GM19438 (cell line): ENCODE data around the gene DYNLT2.

Experiments
- ATAC-seq: cut with Tn5 transposase; IDR thresholded peaks from one replicate; pipeline ENCODE4 v1.9.1; 2021; ENCODE audit warnings: low read depth; ENCODE audit not compliant: unreplicated experiment

Gene DYNLT2, protein sequence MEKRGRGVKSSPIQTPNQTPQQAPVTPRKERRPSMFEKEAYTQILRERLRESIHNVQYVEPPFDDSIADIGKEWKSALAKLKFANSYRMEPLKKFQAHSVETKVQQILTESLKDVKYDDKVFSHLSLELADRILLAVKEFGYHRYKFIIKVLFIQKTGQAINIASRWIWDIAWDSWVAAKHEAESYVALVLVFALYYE

DNA sequence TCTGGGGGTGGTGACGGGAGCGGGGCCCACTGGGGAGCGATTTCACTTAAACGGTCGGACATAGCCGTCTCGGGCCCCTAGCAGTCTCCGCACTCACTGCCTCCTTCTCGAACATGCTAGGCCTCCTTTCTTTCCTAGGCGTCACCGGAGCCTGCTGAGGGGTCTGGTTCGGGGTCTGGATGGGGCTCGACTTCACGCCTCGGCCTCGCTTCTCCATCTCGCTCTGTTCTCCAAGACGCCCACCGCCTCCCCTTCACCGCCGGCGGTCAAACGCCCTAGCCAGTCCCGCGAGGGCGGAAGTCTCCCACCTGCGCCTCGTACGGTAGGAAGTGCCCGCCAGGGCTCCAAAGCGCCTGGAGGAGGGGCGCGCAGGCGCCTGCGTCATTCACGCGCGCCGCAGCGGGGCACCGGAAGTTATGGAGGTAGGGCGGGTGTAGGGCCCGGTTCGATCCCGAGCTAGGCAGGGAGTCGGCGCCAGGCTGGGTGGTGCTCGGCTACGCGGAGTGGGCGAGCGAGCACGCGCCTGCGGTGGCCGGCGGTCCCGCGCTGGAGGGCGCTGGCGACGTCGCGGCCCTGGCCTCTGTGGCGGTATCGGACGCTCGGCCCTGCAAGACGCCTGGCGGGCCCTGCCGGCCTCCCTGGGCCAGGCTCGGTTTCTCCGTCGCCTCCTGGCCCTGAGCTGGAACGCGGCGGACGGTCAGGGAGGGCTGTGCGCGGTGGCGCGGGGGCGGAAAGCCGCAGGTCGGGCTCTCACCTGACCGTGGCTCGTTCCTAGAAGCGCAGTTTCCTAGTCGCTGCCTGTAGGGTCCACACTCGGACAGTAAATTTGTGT is at the start of gene DYNLT2, which contains the start of gene ERMARD:
TSS of gene DYNLT2 (minus strand) at position 331 of the 832 bp plus-strand sequence. CDS start at position 217, 114 bp downstream.
TSS of gene ERMARD (plus strand) at position 381 of the 832 bp plus-strand sequence. CDS start at position 417, 36 bp downstream.
- peak; percentile 96 for ATAC-seq

DNA sequence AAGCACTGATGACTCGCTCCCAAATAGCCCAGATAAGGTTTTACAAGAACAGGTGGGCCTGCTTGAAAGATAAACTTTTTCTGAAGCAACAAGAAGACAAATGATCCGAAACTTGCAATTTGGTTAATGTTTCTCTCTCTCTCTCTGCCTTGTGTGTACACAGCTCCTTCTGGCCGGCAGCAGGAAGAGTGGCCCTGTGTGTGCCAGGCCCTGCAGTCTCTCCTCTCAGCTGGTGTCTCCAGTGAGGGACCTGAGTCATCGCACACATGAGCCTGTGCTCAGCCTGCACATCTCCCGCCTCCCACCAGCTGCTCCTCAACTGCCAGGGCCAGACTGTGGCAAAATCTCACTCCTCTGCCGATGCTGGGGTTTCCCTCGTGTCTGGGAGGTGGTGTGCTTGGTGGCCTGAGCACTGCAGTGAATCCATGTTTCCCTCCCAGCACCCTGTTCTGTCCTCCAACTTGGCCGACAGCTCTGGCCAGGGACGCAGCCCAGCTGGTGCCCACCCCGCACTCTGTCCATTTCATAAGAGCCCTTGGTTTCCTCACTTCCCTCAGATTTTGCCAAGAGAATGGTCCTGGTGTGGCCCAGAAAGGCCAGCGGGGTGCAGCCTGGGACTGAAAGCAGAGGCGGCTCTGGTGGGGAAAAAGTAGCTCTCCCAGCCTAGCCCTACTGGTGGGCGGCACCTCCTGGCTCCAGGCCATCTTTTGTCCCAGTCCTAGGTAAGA is 49.5 kb upstream of the DYNLT2 start:
- peak; percentile 41 for ATAC-seq

DNA sequence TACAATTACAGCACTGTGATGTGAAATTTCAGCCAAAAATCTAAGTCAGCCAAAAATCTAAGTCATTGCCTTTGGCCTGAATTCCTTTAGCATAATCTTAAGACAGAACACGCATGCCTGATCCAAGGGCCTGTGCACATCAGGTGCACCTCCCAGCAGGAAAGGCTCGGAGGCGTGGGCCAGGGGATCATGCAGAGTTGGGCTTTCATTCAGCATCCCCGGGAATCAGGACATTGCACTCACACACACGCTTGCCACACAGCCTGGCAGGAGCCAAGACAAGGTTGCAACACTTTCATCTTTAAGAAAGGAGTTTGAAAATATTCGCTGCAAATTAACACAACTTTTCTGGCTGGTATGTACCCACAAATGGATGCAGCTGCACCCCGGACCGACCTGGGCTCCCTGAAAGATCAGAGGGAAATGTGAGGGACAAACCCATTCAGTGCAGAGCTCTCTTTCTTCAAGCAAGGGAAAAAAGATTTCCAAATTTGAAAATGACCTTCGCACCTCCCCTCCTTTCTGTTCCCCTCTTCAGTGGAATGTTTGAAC is 48.8 kb upstream of the DYNLT2 start:
- ATAC-seq, result no peak

DNA sequence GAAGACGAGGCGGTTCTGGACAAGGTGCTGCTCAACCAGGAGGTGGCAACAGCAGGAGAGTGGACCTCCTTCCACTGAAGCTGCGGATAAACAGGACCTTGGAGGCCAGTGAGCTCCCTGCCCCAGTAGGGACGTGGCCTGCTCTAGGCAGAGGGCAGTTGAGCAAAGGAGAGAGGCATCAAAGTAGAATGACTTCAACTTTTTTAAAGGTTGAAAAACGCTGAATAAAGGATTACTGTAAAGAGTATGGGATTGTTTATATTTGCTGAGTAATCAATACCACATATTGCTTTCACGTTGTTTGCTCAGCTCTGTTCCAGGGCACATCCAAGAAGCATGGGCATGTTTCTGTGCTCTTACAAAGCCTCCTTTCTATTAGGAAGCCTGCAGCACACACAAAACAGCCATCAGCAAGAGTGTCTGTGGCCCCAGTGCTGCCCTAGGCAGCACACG is 48.1 kb upstream of the DYNLT2 start:
- no peak for ATAC-seq

DNA sequence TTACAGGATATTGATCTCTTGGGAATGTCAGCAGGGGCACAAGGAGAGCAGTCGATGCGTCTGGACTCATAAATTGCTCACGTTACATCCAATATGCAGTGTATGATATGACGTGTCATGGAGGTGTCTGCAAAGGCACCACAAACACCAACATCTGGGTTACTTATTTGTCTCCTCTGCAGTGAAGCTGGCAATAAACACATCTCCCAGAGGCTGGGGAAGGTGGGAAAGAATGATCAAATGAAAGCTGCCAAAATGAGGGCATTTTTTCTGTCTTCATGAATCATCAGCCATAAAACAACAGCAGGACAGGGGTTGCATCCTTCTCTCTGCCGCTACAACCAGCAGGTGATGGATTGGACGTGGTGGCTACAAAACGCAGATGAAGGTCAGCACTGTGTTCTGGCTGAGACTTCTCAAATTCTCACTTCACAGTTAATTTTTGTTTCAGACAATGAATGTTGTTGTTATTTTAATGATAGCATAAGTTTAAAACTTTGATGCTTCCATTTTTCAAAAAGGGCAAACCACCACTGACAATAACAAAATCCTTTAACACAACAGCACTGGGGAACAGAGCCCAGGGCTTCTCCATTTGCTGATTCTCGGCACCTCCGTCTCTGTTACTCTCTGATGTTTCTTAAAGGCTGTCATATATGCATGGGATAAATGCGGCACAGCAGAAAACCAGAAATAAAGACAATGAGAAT is 47.5 kb upstream of the DYNLT2 start:
- ATAC-seq, result no peak

DNA sequence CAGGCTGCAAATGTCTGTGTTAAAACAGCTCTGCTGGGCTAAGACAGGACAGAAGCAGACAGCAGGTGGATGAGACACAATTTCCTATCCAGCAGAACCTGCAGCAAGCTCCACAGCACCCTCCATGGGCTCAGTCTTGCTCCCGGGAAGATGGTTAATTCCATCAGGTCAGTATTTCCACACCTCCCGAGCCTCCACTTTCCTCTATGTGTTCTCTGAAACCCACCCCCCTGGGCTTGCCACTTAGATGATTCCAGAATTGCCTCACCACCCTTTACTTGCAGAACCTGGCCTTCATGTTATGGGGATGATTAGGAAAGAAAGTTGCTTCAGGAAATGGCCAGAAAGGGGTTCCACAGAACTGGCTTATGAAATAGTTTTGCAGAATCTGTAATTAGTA is 43.8 kb upstream of the DYNLT2 start:
- no peak for ATAC-seq

DNA sequence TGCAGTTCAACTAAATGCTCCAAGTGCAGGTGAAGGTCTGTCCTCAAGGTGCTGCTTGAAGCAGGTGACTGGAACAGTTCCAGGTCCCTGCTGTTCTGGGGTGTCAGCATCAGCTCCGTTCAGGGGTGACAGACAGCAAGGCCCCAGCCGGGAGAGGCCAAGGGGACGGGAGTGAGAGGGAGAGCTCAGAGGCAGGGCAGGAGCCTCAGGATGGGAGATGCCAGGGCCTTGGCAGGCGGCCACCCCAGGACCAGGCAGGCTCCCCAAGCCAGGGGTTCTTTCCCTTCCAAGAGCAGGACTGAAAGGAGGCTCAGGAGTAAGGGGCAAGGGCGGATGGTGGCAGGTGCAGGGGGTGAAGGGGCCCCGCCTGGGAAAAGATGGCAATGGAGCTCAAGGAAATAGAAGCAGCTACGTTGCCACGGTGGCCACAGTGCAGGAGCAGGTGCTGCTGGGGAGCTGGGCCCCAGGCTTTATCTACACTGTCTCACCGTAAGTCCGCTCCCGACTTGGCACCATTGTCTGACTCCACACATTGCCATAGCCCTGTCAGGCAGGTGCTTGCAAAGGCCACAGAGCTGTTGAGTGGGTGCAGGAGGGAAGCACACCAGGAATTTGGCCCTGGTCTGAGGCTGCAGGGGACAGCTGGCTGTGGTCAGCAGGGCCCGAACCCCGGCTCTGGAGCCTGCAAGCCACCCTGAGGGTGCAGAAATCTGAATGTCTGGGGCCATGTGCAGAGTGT is 43.1 kb upstream of the DYNLT2 start:
- no peak for ATAC-seq

DNA sequence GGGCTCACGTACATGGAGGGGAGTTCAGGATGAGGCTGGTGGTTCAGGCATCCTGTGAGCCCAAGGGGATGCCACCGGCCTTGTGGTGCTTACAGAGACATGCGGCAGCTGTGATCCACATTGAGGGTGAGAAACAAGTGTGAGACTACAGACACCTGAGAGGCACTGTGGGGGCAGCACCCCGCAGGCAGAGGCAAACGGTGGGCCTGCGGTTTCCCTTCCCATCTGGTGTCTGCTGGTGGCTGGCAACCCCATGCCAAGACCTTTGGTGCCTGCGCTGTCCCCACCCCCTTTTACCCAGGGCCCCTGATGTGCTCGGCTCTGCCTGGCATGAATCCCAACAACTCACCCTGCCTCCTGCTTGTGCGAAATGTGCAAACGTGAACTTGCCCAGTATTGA is 42.0 kb upstream of the DYNLT2 start:
- no peak for ATAC-seq

DNA sequence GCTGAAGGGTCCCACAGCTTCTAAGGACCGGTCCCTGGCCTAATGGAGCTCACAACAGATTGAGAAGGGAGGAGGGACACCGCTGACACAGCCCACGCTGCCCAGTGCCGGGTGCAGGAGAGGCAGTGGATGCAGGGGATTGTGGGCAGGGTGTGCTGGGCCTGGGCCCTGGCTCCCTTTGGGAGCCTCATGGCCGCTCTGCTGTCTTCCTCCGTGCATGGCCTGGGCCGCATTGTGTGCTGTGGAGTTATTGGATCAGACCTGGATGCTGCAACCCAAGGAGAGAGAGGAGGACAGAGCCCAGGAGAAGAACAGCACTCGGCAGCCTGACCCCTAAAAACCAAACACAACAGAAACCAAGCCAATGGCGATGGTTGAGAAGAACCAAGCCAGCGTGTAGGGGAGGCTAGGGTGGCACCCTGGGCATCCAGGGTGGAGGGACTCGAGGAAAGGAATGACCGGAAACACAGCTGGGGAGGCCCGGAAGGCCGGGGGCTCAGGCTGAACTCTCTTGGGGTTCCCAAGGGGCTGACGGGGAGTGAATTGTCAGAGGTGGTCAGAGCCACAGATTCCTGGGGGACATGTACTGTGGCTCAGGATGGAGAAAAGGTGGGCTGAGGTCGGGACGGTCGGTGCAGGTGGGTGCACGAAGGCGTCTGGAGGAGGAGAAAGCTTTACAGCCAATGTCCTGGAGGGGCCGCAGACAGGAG is 41.1 kb upstream of the DYNLT2 start:
- ATAC-seq, result no peak

DNA sequence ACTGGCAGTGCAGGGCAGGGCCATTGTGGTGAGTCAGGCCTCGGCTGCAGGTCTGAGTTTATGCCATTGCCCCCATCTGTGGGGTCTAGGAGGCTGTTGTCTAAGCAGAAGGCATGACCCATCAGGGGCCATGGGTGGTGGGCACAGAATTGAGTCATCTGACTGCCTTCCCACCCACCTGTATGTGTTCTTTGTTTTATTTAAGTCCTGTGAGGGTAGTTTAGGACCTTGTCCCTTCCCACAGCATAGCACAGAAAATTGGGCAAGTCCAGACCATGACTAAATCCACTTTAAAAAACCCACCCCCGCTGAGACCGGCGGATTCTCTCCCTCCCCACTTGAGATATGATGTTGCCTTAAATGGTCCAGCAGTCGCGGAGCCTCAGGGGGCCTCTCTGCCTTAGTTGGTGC is 40.4 kb upstream of the DYNLT2 start:
- no peak for ATAC-seq

DNA sequence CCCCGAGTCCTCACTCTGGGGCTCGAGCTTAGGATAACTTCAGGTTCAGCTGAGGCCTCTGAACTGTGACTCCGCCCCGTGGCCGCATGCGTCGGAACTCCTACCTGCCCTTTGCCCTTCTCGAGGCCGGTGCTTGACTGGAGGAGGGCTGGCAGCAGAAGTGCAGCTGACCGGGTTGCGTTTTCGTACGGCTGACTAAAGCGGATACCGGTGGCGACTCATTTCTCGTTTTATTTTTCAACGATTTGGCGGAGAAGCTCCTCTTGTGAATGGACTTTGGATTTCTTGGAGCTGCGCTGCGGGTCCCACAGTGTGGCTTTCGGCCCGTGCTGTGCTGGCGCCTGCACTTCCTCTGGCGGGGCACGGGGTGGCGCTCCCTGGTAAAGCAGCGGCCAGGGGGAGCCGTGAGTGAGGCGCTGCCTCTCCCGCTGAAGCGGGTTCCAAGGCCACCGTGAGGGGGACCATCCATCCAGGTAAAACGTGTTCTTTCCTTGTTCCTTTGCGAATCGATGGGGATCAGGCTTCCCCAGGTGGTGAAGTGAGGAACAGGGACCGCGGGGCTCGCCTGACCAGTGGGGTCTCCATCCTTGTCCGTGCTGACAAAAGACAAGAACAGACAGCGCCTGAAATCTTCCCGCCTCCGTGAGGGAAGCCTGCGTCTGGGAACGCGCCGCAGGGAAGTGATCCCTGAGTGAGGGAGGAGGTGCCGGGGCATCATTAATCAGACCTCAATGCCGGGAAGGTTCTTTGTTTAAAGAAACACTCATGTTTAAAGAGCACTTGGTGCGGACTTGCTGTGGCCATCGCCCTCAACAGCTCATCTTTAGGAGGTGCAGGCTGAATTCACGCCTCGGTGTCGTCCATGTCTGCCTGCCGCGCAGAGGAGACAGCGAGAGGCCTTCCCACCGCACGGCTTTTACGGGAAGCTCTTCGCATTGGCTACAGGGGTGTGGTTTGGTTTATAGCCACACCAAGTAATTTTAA is 38.9 kb upstream of the DYNLT2 start:
- ATAC-seq, result peak; percentile 98

DNA sequence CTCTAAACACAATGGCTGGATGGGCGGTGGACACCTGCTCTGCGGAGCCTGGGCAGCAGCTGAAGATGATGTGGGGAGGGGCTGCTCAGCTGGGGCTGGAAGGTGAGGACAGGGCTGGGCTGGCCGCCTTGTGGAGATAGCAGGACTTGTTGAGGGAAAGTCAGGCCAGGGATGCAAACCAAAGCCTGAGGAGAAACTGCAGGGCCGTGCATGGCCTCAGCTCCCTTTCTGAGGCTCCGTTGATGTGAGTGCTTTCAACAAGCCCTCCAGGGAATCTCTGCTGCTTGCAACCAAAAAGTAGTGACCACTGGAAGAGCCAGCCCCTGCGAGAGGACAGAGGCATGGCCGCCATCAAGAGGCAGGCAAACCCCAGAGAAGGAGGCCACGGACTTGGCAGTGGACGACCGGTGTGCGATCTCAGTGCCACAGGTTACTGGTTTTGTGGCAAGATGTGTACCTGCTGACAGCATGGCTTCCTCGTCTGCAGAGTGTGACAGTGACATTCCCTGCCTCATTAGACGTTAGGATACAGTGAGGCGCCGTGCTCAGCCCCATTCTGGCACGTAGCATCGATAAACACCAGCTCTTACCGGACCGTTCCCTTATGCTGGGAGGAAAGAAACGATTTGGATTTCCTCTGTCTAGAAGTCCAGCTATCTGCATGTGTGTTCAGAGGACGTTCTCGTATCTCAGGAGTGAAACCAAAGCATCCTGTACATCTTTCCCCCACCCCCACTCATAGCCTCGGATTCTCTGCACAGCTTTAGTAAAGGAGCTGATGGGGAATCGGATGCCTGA is 38.0 kb upstream of the DYNLT2 start:
- ATAC-seq, result no peak

DNA sequence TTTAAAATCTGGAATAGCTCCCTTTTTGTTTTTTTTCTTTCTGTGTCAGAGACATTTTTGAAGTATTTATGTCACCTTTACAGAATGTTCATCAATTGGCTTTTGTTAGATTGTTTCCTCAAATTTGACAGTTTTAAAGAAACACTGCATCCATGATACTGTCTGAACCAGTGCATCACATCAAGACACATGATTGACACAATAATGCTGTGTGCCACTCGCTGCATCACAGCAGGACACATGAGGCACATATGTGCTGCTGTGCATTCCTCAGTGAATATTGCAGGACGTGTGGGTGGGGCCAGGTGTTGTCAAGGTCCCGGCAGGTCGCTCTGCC is 37.4 kb upstream of the DYNLT2 start:
- ATAC-seq, result no peak

DNA sequence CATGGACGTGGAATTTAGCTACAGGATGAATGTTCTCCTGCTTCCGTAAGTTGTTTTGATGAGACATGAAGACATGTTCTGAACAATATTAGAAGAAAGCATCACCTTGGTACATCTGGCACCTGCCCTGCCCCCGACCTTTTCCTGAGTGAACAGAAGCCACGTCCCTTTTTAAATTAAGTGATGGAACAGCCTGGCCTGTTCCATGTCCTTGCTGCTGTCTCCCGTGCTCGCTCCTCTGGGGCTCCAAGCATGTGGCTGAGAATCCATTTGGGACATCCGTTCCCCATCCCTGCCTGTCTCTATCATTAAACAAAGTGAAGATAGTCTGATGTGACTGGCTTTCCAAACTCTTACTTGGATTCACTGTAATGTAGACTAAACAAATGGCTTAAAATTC is 36.4 kb upstream of the DYNLT2 start:
- no peak for ATAC-seq

DNA sequence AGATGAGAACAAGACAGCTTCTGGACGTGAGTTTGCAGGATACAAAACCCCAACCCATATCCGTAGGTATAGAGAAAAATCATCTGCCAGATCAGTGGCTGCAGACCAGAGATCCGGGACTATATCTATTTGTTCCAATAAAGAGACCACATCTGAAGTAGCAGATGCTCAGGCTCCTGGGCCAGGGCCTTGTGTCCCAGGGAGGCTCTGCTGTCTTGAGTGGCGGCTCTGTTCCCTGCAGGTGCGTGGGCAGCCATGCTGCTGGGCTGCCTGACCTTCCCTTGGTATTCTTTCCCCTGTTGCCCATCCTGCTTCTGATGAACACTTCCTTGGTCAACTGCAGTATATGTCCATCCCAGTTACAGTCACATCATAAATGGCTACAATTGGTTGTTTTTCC is 35.0 kb upstream of the DYNLT2 start:
- ATAC-seq, result no peak

DNA sequence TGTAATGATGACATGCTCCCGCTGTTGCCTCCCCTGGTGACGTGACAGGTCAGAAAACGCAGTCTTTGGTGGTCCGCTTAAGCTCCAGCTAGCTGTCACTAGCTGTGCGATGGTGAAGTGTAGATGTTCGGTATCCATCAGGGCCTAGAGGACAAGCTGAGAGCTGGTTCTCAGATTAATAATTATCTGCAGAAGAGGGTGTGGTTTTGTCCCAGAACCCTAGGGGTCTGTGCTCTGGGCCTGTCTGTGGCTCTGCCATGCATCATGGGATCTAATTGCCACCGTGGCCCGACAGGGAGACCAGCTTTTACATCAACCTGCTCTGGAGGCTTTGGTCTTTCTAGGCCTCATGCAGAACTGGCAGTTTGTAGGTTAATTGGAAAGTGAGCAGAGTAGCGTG is 34.2 kb upstream of the DYNLT2 start:
- ATAC-seq, result no peak

DNA sequence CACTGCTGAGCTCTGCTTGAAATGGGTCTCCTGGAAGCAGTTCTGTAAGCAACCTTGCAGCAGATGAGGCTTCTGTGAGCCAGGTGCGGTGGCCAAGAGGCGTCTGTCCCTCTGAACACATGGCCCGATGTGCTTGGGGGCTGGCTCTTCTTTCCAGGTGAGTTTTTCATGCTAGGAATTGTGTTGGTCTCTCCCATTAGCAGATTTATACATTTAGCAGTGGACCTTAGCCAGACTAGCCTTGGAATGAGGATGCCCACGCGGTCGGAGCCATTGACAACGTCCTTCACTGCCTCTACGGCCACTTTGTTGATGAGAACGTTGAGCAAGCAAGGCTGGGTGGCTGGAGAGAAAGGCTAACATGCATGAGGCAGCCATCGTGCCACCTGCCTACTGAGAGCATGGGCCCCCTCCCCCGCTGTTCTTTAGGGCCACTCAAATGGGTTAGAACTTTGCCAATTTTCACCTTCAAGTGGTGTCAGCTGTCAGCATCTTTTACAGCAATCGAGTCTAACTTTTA is 33.5 kb upstream of the DYNLT2 start:
- ATAC-seq, result no peak
